GM18499 (cell line): Measurements from ENCODE around the gene BICD1.

Experiments
- ATAC-seq: cut with Tn5 transposase; IDR thresholded peaks from one replicate; pipeline ENCODE4 v1.9.1; 2021; ENCODE audit warnings: moderate number of reproducible peaks; ENCODE audit not compliant: insufficient read depth, unreplicated experiment

BICD1 gene

DNA sequence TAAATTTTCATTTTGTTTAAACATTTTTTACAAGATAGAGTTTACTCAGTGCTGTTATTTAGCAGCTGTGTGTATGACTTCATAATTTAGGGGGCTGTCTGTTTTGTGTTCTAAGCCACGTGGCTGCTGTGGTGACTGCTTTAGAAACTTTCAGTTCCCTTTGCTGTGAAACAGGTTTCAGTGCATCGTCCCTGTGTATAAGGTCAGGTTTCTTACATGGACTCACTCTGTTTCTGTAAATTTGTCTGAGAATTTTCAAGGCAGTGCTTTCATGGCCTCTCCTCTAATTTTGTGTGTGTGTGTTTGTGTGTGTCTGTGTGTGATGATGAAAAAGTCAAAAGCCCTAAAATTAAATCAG, 32.4 kb downstream of the BICD1 start:
- peak; percentile 89 for ATAC-seq

DNA sequence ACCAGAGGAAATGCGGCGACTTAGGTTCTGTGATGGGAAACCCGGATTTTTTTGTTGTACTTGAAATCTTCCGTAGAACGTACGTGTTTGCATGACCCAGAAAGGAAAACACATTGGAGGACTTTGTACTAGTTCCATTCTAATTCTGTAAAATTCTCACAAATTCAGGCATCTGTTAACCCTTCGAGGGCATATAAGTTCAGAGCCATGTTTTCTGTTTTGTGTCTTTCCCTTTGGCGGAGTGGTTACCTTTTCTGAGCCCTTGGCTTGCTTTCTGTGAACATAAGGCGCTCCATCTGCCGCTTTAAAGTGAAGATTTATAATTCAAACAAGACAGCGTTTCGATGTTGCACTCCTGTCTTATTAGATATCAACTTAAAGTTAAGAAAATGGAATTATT, 34.2 kb downstream of the BICD1 start:
- ATAC-seq = no peak

DNA sequence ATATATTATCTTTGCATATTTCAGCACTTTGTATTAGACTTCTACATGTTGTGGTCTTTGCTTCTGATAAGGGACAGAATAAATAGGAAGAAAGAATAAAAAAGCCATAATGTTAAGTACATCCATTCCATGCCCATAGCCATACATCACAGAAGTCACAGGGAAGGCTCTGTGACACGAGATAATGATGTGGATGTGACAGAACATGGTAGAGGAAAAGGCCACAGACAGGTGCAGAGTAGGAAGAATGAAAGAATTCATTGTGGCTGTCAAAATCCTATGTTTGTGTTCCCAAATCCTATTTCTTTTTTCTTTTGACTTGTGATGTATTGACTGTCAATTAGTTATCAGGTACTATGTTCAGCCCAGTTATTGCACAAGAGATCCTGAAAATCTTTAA, 38.4 kb downstream of the BICD1 start:
- ATAC-seq = no peak

DNA sequence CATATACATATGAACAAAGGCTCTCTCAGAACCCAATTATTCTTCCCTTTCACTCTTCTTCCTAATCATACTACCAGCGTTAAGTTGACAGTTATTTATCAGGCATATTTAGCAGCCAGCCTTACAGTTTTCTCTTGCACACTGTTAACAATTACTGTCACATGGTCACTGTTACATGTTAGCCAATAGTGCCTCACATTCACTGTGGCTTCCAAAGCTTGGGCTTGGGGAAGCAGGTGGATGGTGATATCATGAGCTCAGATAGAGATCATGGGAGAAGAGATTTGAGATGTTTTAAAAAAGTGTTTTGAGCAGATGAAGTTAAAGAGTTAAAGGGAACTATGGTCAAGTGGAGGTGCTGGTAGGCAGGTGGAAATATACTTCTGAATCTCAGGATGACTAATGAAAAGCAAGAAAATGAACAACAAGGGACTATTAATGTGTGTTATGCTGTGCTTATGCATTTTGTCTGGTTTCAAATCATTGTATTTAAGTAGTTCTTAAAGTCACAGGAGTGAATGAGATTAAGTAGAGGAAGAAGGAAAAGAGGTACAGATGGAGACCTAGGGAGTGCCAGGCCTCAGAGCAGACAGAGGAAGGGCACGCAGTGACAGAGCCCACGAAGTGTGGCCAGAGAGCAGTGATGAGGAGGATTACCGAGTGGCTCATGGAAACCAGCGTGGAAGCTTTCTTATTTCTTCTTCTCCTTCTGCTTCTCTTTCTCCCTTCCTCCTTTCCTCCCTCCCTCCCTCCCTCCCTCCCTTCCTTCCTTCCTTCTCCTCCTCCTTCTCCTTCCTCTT, 39.6 kb downstream of the BICD1 start:
- peak; percentile 69 for ATAC-seq

DNA sequence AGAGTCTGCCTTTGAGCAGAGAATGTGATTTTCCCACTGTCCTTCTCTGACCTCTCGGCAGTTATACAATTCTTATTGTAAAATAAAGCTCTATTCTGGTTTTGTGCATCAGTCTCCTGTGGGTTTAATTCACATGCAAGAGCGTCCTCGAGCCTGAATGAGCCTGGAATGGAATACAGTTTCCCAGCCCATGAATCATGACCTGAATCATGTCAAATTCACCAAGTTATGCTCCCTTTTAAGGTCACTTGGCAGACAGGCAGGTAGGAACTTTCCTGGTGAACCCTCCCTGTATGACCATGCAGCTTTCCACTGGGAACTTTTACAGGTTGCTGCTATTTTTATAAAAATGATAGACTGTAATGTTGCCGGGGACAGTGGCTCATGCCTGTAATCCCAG, 41.7 kb downstream of the BICD1 start:
- no peak for ATAC-seq

DNA sequence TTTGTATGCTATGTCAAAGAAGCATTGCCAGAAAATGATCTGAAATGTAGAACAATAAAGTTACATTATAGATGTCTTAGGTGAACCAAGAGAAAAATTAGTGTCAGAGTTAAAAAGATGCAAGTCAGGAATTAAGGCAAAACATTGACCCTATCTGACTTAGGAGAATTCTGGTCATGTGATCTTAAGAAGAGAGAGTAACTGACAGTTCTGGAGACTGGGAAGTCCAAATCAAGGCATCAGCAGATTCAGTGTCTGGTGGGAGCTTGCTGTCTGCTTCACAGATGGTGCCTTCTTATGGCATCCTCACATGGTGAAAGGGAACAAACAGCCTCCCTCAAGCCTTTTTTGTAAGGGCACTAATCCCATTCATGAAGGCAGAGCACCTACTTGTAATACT, 42.8 kb downstream of the BICD1 start:
- no peak for ATAC-seq

DNA sequence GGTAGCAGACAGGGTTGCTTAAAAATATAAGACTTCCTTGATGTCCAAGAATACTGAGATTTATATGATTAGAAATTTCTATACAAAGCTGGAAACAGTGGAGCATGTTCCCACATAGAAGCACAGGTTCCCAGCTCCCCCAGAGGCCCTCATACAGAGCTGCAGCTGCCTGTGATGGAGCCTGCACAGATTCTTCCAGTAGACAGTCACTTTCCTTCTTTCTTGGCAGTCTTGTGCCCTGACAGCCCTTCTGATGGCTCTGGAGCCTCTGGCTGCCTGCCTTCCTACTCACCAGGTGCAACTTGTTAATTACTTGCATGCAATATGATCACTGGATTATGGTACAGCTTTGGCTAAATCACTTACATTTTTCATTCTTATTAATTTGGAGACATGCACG, 44.4 kb downstream of the BICD1 start:
- no peak for ATAC-seq

DNA sequence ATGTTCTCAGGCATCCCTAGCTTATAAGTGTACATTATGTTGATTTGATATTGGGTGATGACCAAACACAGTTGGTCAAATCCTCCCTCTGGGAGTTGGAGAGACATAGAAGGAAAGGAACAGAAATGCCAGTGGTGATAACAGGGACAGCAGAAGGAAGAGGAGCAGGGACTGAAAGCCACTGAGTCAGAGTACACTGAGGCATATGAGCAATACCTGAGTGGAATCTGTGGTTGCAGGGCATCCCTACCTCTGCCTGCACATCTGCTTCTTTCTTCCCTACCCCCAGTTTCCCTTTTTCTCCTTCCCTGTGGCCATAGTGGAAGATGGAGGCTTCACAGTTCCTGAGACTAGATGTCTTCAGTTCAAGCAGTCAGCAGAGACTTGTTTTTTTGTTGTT, 44.9 kb downstream of the BICD1 start:
- no peak for ATAC-seq

DNA sequence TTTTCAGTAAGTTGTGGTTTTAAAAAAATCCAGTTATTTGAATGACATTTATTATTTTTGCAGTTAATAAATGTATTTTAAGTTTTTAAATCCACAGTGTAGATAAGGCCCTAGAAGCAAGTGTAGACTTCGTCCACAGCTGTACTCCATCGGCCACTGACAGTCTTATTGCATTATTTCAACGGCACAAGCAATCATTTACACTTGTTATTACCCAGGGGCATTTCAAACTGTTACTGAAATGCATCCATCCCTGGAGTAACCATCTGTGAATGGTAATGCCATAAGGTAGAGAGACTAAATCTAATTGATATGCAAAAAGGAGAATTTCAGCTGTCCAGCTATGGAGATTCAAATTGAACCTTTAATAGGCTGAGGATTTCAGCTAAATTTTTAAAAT, 48.4 kb downstream of the BICD1 start:
- no peak for ATAC-seq

DNA sequence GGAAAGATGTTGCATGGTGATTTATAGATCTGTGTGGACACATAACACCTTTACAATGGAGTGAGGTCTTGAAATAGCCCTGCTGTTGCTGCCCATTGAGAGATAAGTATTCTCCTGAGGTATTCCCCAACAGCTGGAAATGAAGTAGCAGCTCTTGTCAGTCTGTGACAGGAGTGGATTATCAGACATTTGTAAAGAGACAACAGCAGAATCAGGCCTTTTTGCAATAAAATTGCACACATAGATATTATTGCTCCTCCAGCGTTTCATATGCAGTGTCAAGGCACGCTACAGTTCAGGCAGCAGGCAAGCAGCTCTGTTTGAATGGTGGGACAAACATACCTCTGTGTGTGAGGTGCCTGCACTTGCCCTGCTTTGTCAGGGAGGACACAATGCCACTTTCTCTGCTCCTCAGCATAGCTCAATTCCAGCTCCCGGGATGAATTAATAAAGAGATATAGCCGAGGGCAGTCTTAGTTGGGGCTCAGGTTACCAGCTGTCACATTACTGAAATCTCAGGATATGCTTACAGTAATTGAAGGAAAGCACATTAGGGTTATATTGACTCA, 49.4 kb downstream of the BICD1 start:
- ATAC-seq = no peak

DNA sequence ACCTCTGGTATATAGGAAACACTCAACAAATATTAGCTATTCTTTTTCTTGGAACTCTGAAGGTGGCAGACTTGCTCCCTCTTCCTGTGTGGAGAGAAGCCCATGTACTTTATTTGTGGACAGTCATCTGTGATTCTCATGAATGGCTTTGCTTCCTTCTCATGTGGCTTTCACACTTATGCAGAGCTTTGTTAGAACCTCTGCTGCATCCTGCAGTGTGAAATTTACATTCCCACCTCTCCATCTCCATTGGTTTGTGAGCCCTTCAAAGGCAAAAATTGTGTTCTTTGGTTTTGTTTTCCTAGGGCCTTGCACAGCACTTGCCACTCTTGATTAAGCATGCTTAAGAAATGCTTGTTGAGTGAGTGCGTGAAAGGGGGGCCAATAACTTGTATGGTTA, 51.9 kb downstream of the BICD1 start:
- no peak for ATAC-seq

DNA sequence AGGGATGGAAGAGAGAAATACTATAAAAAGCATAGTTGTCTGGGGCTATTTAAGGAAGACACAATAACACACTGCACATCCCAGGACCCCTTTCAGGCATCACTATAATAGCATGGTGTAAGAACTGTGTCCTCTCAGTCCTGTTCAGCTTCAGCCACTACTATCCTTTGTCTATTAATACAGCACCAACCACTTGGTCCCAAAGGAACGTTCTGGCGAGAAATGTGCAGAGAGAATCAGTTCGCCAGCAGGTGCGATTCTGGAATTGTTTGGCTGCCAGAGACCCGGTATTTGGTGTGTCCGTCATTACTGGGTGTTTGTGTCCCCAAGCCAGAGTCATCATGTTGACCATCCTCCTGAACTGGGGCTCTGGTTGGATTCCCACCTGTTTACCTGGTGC, 52.7 kb downstream of the BICD1 start:
- ATAC-seq = no peak

DNA sequence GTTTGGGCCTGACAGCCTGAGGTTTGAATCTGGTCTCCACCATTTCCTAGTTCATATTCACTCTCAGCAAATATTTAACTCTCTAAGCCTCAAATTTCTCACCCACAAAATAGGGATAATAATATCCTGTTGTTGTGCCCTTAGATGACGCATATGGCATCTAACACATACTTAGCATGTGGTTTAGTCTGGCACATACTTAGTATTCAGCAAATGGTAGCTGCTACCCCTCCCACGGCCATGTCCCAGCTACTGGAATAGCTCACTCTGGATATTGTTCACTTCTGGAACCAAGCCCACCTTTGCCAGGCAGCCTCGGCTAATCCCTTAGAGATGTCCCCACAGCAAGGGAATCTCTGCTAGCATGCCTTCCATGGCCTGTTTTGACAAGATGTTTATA, 53.3 kb downstream of the BICD1 start:
- ATAC-seq = no peak

DNA sequence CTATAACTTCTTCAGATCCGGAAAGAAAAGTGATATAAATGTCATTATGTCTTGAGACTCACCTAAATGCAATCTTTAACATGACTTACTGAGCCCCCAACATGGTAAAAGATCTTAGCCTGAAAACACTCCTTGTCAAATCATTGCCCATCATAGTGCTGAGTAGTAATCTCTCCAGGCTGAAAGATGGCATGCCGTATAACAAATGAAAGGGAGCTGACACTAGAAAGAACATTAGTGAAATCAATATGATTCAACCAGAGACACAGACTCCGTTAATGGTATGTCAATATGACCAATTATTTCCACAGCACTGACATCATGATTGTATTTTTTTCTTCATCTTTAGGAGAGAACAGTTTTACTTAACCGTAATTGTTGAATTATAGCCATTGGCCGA, 54.4 kb downstream of the BICD1 start:
- no peak for ATAC-seq

DNA sequence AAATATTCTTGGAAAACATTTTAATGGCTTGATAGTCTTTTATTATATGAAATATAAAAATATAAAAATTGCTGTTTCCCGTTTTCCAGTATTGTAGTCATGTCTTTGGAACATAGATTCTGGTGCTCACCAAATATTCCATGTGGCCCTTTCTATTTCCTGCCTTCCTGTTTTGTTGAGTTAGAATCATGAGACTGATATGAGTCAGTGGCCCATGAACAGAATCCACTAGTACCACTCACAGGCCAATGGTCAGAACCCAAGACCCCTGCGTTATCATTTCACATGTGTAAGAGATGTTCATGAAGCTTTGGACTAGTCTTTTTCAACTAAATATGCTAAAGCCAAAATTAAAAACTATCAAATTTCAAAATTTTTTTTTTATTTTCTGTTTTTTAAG, 56.9 kb downstream of the BICD1 start:
- ATAC-seq = no peak

DNA sequence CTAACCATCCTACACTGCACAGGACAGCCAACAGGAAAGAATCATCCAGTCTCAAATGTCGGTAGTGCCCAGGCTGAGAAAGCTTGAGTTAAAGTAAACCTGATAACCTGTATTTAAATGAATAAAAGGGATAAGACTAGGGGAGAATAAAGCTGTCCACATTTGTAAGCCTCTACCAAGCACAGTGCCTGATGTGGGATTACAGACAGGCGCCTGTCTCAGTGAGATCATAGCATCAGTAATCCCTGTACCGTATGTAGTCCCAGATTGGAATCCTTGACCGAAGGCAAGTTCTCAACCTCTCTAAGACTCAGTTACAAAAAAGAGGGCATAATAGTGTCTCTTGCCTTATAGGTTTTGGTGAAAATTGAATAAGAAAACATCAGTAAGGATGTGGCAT, 59.9 kb downstream of the BICD1 start:
- no peak for ATAC-seq

DNA sequence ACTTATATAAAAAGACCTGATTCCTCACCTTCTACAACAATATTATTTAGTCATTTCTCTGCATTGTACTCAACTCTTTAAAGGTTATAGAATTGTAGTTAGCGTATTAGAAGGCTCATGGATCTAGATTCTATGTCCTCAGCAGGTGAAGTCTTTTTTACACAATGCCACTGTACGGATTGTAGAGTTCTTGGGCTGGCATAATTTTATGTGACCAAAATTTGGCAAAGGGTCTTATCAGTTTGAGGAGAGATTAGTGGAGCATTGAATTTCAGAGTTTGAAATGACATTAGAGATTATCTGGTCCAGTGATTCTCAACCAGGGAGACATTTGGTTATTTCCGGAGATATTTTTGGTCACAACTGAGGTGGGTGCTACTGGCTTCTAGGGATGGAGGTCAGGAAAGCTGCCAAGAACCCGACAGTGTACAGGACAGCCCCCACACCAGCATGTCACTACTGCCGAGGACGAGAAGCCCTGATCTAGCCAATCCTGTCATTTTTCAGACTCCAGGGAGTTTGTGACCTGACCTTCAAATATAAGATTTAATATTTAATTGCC, 63.9 kb downstream of the BICD1 start:
- ATAC-seq = no peak

DNA sequence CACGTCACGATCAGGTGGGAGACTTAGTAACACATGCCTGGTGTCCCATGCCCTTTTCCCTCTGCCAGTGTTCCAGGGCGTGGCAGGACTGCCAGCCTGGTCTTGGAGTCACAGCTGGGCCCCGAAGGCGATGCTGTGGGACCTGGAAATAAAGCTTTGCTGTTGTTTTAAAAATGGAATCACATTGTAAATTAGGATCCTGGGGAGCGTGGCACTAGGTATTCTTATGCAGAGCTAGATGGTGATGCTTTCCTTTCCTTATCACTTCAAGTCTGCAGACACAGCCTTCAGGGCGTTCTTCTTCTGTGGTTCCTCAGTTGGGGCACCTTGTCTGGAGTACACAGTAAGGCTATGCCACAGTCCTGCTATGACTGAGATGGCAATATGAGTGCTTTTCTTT, 64.6 kb downstream of the BICD1 start:
- ATAC-seq = no peak

DNA sequence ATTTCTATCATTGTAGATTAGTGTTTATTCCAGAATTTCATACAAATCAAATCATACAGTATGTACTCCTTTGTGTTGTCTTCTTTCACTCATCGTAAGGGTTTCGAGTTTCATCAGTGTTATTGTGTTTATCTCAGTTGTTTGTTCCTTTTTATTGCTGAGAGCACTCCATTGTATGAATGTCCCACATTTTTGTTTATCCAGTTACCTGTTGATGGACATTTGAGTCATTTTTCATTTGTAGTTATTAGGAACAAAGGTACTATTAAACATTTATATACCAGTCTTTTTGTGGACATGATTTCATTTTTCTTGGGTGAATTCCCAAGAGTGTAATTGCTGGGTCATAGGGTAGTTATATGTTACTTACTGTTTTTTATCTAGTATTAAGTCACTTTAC, 70.0 kb downstream of the BICD1 start:
- no peak for ATAC-seq

DNA sequence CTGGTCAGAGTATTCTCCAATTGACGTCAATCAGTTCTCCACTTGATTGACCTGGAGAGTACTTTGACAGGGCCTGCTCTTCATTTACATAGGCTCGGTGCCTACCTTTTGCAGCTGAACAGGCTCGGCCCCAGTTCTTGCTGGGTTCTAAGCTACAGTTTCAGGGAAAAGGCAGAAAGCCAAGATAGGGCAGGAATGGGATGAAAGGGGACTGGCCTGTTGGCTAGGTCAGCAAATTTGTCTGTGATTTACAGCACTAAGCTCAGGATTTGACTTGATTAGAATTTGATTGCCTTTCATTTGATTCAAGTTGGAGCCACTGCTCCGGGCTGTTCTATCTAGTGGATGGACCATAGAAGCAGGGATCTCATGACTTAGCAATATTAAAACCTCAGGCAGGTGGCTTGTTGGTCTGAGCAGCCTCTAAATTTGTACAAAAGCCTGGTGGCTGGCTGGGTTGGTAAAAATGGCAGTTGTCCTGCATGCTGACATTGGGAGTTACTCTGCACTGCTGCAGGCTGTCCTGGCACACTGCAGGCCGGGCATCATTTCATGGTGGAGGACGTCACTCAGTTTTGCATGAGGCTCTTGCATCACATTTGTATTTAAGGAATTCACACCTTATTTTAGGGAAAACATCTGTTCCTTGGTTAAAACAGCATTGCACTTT, 71.8 kb downstream of the BICD1 start:
- no peak for ATAC-seq

DNA sequence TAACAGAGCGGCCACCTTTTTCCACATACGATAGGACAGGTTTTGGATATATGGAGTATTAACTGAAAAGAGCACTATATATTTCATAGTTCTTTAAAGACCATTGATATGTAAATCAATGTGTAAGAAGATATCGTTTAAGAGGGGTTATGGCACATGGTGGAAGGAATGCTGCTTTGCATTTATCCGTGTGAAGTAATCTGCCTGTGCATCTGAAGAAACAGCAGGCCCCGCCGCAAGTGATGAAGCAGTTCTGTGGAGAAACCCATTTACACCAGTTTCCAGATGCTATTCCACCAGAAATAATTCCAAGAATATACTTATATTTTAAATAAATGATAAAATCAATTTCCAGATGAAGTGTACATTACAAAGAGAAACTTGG, 72.4 kb downstream of the BICD1 start:
- ATAC-seq = no peak
